RWPE1 (cell line): ENCODE data around the gene TRAPPC6A.

ENCODE experiments used
- CTCF ChIA-PET: fragments of 350-600 bp; sonication (Branson Sonifier 250); formaldehyde crosslinking; extraction: SDS; loops from one replicate; lab custom pipeline; 2021; lab: Yijun Ruan, JAX
- POLR2A ChIA-PET: fragments of 400-600 bp; formaldehyde crosslinking; extraction: SDS; loops from one replicate; lab custom pipeline; 2020; ENCODE audit warnings: antibody characterized with exemption; ENCODE audit not compliant: low non-redundant PET; lab: Yijun Ruan, JAX
- DNase-seq: peaks from one replicate; pipeline ENCODE4 v3.0.0; 2012; ENCODE audit warnings: low spot score
- H3K27ac ChIP-seq: fragments of 450-650 bp; 2 replicates; pipeline ENCODE4 v1.5.1; 2017
- TF ChIP-seq, protein P1 (sequence below): fragments of 450-650 bp; conservative IDR thresholded peaks from 2 replicates; pipeline ENCODE4 v1.5.1; 2017; ENCODE audit warnings: low read depth, mild to moderate bottlenecking

The TRAPPC6A gene

DNA sequence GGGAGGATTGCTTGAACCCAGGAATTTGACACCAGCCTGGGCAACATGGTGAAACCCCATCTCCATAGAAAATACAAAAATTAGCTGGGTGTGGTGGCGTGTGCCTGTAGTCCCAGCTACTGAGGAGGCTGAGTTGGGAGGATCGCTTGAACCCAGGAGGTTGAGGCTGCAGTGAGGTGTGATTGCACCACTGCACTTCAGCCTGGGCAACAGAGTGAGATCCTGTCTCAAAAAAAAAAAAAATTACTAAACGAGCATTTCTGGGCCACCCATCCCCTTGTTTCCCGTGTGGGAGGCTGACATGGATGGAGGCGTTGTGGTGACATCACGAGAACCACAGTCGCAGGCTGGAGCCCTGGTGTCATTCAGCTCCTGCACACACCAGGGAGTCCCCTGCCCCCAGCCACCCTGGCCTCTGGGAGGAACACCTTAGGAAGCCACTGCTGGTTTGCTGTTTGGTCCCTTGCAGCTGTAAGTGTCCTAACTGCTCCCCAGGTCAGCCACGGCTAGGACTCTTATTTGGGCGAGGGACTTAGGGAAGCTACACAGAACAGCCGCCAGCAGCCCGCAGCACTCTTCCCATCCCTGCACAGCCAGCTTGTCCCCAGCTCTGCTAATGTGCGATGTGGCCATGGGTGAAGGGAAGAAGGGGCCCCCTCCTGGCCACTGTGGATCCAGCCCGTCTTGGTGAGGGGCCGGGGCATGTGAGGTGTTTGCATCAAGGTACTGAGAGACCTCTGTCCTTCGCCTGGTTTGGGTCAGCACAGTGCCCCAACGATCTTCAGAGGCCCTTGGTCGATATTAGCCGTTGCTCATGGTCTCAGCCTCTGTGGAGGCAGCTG, 30.0 kb downstream of the TRAPPC6A start:
- no peak for DNase-seq
- POLR2A ChIA-PET, result interaction anchor here (0.7 kb wide), 1 partner anchor 119 kb away, joined by 3 read pairs; no protein-coding TSS in a partner anchor
- CTCF ChIA-PET, result interaction anchor here (1.2 kb wide), 1 partner anchor 101 kb away, joined by 3 read pairs; no protein-coding TSS in a partner anchor
- TF ChIP-seq, protein P1, sequence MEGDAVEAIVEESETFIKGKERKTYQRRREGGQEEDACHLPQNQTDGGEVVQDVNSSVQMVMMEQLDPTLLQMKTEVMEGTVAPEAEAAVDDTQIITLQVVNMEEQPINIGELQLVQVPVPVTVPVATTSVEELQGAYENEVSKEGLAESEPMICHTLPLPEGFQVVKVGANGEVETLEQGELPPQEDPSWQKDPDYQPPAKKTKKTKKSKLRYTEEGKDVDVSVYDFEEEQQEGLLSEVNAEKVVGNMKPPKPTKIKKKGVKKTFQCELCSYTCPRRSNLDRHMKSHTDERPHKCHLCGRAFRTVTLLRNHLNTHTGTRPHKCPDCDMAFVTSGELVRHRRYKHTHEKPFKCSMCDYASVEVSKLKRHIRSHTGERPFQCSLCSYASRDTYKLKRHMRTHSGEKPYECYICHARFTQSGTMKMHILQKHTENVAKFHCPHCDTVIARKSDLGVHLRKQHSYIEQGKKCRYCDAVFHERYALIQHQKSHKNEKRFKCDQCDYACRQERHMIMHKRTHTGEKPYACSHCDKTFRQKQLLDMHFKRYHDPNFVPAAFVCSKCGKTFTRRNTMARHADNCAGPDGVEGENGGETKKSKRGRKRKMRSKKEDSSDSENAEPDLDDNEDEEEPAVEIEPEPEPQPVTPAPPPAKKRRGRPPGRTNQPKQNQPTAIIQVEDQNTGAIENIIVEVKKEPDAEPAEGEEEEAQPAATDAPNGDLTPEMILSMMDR, result no peak
- peak overlapping the region; percentile 62 for H3K27ac ChIP-seq

DNA sequence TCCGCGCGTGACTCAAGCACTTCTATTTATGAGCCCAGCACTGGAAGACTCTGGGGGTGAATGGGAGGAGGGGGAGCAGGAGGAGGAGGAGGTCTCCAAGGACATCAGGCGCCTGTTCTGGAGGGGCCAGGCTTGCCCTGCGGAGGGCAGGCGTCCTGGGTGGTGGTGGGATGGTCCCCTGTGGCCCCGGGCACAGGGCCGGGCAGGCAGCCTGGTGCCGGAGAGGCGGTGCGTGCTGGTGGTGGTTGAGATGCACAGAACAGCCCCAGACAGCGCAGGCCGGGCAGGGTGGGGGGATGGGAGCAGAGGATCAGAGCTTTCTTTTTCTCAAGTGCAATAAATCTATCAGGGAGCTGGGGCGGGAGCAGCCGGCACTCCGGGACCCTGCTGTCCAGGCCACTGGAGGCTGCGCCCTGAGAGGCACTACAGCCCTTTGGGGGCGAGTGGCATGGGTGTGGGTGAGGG, 31.3 kb downstream of the TRAPPC6A start:
- TF ChIP-seq, protein P1, result no peak
- no peak for DNase-seq
- ChIA-PET POLR2A (interaction anchor here (0.8 kb wide), 1 partner anchor 103 kb away, joined by 8 read pairs; no protein-coding TSS in a partner anchor), CTCF (interaction anchor here (0.7 to 1.1 kb wide), 2 partner anchors 12 to 16 kb away, joined by 3 to 4 read pairs; no protein-coding TSS in a partner anchor)
- peak overlapping the region; percentile 20 for H3K27ac ChIP-seq

DNA sequence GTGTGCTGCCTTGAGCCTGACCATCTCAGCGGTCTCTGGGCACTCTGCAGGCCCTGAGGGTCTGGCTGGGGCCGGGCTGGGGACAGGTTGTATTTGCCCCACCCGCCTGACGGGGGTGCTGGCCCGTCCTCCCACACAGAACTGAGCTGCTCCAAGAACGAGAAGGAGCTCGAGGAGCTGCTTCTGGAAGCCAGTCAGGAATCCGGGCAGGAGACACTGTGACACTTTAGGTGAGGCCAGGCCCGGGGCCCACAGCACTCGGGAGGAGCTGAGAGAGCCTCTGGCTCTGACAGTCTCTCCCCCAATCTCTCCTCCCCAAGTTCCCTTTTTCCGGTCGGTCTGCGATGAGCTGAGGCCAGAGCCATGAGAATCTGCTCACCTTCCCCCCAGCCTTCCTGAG, 31.8 kb downstream of the TRAPPC6A start:
- TF ChIP-seq, protein P1, result no peak
- ChIA-PET CTCF (interaction anchor here (1.1 kb wide), 1 partner anchor 16 kb away, joined by 3 read pairs; no protein-coding TSS in a partner anchor), POLR2A (interaction anchor here (0.8 kb wide), 1 partner anchor 103 kb away, joined by 8 read pairs; no protein-coding TSS in a partner anchor)
- H3K27ac ChIP-seq, result peak overlapping the region; percentile 20
- DNase-seq, result no peak

DNA sequence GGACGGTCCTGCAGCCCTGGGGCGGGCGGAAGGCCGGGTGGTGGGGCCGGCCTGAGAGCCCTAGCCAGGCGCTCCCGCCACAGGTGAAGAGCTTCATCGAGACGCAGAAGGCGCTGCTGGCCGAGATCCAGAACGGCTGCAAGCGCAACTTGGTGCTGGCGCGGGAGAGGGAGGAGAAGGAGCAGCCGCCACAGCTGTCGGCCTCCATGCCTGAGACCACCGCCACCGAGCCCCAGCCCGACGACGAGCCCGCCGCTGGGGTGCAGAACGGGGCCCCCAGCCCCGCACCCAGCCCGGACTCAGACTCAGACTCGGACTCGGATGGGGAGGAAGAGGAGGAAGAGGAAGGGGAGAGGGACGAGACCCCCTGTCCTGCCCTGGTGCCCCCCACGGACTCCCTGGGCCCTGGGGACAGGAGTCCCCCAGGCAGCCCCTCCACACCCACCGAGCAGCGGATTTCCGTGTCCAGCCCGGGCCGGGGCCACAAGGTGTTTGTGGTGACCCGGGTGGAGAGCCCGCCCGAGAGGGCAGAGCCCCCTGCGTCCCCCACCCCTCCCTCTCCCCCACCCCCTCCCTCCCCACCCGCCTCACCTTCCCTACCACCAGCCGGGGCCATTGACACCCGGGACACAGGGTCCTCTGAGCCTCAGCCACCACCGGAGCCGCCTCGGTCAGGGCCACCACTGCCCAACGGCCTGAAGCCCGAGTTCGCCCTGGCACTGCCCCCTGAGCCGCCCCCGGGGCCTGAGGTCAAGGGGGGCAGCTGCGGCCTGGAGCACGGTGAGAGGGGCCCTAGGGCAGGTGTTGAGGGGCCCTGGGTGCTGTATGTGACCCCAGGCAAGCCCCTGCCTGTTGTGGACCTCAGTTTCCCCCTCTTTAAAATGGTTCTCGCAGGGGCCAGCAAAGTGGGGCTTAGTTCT, 32.5 kb downstream of the TRAPPC6A start:
- DNase-seq, result no peak
- ChIA-PET CTCF (no interaction called here), POLR2A (no interaction called here)
- peak overlapping the region; percentile 20 for H3K27ac ChIP-seq
- TF ChIP-seq, protein P1, result no peak

DNA sequence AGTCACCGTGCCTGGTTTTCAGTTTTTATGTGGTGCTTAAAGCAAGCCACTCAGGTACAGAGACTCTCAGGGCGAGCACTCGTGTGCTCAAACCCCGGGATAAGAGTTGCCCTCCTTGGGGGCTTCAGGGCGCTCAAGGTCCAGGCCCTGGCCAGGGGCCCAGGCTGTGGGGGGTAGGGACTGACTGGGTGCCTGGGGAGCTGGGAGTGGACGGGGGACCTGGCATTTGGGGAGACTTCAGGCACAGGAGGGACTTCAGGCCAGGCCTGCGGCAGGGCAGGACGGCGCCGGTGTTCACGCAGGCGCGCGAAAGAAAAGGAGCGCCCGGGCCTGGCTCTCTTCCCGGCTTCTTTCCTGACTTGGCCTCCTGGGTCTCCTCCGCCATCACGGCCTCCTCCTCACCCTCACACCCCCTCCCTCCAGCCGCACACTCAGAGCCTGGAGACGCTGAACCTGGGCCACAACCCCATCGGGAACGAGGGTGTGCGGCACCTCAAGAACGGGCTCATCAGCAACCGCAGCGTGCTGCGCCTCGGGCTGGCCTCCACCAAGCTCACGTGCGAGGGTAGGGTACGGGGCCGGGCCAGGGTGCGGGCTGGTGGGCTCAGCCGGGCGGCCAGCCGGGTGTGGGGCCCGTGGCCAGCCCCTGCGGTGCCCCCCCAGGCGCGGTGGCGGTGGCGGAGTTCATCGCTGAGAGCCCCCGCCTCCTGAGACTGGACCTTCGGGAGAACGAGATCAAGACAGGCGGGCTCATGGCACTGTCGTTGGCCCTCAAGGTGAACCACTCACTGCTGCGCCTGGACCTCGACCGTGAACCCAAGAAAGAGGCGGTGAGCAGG, 33.4 kb downstream of the TRAPPC6A start:
- peak overlapping the region; percentile 55; the same call in 1 of the 2 replicates for H3K27ac ChIP-seq
- POLR2A ChIA-PET, result no interaction called here
- TF ChIP-seq, protein P1, result no peak
- CTCF ChIA-PET, result interaction anchor here (0.5 to 0.7 kb wide), 4 partner anchors 34 to 553 kb away, joined by 5 to 6 read pairs (median 5); partner anchors contain the start of genes BLOC1S3 and PPM1N
- DNase-seq, result no peak
